Measurements from ENCODE around the gene SMC4. TPM values are rescaled to one million over a fixed set of nuclear protein-coding genes. Genes with fewer than 3 reads are reported as not detected.

SMC4 gene
- total and polyA plus RNA-seq, 2 of the 8 experiments (the other 6 are each of a cell fraction or from before 2014, with no cell fraction given) = 26.6 to 118 TPM

DNA sequence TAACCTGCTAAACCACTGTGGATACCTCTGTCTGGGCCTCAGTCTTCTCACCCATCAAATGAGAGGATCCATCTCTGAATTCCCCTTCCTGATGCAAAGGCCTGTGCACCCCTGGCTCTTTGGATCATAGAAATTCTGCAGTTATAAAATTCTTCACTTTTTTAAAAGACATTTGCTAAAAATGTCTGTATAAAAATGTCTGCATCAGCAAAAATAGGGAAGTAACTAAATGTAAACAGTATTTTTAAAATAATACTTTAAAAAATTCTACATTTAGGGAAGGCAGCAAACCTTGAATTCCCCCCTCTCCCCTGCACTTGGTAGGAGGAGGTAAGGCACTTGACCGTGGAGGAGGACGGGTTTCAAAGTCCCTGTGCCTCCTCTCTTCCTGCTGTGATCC lies 75.7 kb downstream of the SMC4 start:
- H3K56ac ChIP-seq (replicated peaks; ENCODE audit: insufficient read length, low read depth, low read length) = no peak overlapping the region
- 81% methylated on average over 2 of the region's 2 CpGs; no CpG with 5 or more reads in 1 of the 2 experiments for WGBS, 2 experiments (ENCODE audit: extremely low coverage in 1 of 2, insufficient coverage in 1 of 2, insufficient read length in 1 of 2, insufficient replicate concordance in 2 of 2, low coverage in 1 of 2, low lambda C conversion rate in 2 of 2, missing lambda C conversion rate in 1 of 2)
- H2BK12ac ChIP-seq (ENCODE audit: low read depth, low read length) = no peak overlapping the region
- FAIRE-seq (no peak), DNase-seq (ENCODE audit: low read depth in 1 of 2, low spot score in 2 of 2) (no peak)
- no peak overlapping the region for H2BK120ac ChIP-seq (replicated peaks; ENCODE audit: low read depth, low read length)
- POLR2A ChIA-PET (ENCODE audit: partially characterized antibody) = interaction anchor here (1.1 kb wide), 1 partner anchor 26 kb away, joined by 5 read pairs; the partner anchor contains the start of gene TRIM59
- no peak overlapping the region for H2AK5ac ChIP-seq (ENCODE audit: low read depth, low read length)
- H3K79me1 ChIP-seq (ENCODE audit: low read depth, low read length) = no peaks in the 10 kb centered on the region
- no peaks in the 10 kb centered on the region for H4K20me1 ChIP-seq (replicated peaks in 1 of 2; ENCODE audit: control insufficient read depth in 1 of 2, insufficient read depth in 2 of 2, low read length in 2 of 2)
- TF ChIP-seq MAFK (IDR thresholded peaks at IDR 0.05; ENCODE audit: low read depth, low read length) (peak; percentile 9; the same call in 1 of the 2 replicates), BCL11A (IDR thresholded peaks at IDR 0.05; ENCODE audit: low read depth in 2 of 2, low read length in 2 of 2) (no peak)
- no peak overlapping the region for H4K91ac ChIP-seq (replicated peaks; ENCODE audit: insufficient read length, low read length)
- no peaks in the 10 kb centered on the region for H3K4me1 ChIP-seq (replicated peaks in 1 of 4; ENCODE audit: control insufficient read depth in 3 of 4, insufficient read depth in 4 of 4, low read length in 3 of 4)
- H3K23me2 ChIP-seq (ENCODE audit: low read depth, low read length) = no peaks in the 10 kb centered on the region
- H3K79me2 ChIP-seq (ENCODE audit: control insufficient read depth in 1 of 2, insufficient read depth in 2 of 2, low read length in 2 of 2) = no peaks in the 10 kb centered on the region
- no peak overlapping the region for H3K14ac ChIP-seq (ENCODE audit: insufficient read length)
- no peaks in the 10 kb centered on the region for H3K27me3 ChIP-seq (replicated peaks in 1 of 4; ENCODE audit: control insufficient read depth in 3 of 4, extremely low read depth in 1 of 4, insufficient read depth in 3 of 4, low read length in 3 of 4)
- H4K8ac ChIP-seq (ENCODE audit: extremely low read depth, insufficient read depth, low read length) = no peak overlapping the region
- H3K18ac ChIP-seq (ENCODE audit: extremely low read depth, low read length) = no peak overlapping the region
- peaks cover 13 to 14% of the 10 kb centered on the region in 2 experiments for H3K9me3 ChIP-seq (ENCODE audit: insufficient read depth in 2 of 2, low read depth in 1 of 2, low read length in 1 of 2)
- no peaks in the 10 kb centered on the region; a peak in 1 of 8 replicates for H3K36me3 ChIP-seq (ENCODE audit: control insufficient read depth in 2 of 4, insufficient read depth in 4 of 4, low read length in 3 of 4)
- H3K23ac ChIP-seq (ENCODE audit: insufficient read length) = no peak overlapping the region
- no peak overlapping the region for H3K9ac ChIP-seq (replicated peaks in 1 of 4; ENCODE audit: extremely low read depth in 1 of 4, low read depth in 3 of 4, low read length in 3 of 4)
- H3K27ac ChIP-seq (ENCODE audit: low read depth, low read length) = no peak overlapping the region
- no peak overlapping the region for H2AFZ ChIP-seq (ENCODE audit: low read length)
- H2BK15ac ChIP-seq (ENCODE audit: low read length) = no peak overlapping the region
- H3K4me3 ChIP-seq (ENCODE audit: extremely low read depth in 1 of 4, insufficient read depth in 2 of 4, low read depth in 3 of 4, low read length in 4 of 4) = no peak overlapping the region
- H3K4ac ChIP-seq (replicated peaks; ENCODE audit: insufficient read length, low read depth, low read length) = no peak overlapping the region
- no peak overlapping the region for H2BK20ac ChIP-seq (ENCODE audit: low read length)
- H4K5ac ChIP-seq (ENCODE audit: insufficient read length, low read depth, low read length) = no peak overlapping the region
- no peak overlapping the region for H3K4me2 ChIP-seq (ENCODE audit: insufficient read depth in 1 of 2, low read depth in 2 of 2, low read length in 2 of 2)
- CTCF ChIA-PET (ENCODE audit: partially characterized antibody) = interaction anchor here (0.6 to 2.5 kb wide), 3 partner anchors 11 to 450 kb away, joined by 3 to 6 read pairs (median 3); no protein-coding TSS in a partner anchor
- no peak overlapping the region for H2BK5ac ChIP-seq (ENCODE audit: low read depth, low read length)
